Activated T-cell treated with anti-CD3 and anti-CD28 coated beads for 1 hour (primary cell): ENCODE data around the gene SYNPO.

Experiments used
- DNase-seq: peaks from one replicate; pipeline ENCODE4 v3.0.0-alpha.2; 2020; ENCODE audit warnings: low read depth

The SYNPO gene

DNA sequence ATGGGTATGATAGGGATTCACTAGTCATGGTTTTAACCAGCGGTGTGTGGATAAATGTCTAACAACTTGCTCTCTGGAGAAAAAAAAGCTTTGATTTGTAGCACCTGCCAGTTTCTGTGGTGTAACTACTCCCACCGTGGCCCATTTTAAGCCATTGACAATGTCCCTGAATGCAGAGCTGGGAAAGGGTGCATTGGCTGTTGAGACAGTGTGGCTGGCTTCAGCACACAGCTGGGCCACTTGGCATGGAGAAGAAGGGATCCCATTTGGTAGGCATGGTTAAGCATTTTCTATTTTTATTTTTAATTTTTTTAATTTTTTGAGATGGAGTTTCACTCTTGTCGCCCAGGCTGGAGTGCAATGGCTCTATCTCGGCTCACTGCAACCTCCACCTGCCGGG is 31.5 kb upstream of the SYNPO start:
- no peak for DNase-seq

DNA sequence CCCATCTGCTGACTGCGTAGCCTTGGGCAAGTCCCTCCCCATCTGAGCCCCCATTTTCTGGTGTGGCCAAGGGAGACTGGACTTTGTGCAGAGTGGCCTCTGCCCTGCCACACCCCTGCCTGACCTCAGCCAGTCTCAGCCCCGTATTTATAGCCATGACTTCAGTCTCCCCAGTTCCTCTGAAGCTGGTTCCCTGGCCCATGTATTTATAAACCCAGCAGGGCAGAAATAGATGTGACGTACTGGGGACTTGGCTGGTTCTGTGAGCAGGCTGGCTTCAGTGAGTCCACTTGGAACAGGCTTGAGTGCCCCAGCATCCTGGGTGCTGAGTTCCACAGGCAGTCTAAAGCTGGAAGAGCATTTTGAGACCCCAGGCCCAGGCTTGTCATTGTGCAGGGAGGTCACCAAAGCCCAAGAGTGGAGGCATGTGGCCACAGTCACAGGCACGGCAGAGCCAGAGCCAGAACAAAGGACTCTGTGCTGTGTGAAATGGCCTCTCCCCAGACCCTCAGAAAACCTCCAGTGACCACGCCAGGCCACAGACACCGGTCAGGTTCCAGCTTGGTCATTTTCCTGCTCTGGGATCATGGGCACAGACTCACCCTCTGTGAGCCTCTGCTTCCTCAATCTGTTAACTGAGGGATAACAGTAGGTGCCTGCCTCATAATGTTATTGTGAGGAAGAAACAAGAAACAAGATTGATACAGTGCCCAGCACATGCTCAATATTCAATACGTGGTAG is 30.4 kb upstream of the SYNPO start:
- no peak for DNase-seq

- no peak for DNase-seq
These were observed 29.4 kb upstream of the SYNPO start for GRCh38 chr5:150611026-150611425.

DNA sequence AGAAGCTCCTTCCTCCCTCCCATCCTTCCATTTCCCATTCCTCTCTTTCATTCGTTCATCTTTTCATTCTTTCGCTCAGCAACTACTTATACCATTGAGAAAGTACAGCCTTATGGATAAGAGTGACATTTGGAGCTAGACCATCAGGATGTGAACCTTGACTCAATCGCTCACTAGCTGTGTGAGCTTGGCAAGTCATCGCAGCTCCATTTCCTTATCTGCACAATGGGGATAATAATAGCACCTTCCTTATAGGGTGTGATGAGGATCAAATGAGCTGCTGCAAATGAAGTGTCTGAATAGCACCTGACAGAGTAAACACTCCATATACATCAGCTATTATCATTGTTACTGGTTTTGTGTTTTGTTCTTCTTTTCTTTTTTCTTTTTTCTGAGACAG is 28.1 kb upstream of the SYNPO start:
- DNase-seq = no peak

DNA sequence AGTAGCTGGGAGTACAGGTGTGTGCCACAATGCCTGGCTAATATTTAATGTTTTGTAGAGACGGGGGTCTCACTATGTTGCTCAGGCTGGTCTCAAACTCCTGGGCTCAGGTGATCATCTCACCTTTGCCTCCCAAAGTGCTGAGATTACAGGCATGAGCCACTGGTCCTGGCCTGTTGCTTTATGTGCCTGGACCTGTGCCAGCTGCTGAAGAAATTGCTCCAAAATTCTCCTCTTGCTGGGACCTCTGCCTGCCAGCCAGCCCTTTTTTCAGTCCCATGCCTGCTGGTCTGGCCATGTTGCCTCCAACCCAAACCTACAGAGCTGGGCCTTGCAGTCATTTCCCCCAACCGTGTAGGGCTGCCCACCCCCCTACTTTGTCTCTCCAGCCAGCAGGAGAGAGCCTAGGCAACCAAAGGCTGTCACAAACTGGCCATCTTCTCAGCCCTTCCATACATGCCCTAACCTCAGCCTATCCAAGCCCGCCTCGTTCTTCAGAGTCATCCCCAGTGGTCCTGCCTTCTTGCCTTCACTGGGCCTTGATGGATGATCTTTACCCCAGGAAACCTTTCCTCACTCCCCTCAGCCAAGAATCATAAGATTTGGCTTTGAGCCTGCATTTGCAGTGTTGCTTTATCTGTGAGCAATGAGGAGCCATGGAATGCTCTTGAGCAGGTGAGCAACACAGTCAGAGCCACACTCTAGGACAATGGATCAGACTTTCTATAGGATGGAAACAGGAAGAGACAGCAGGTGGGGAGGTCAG is 27.4 kb upstream of the SYNPO start:
- DNase-seq = no peak

GRCh38 chr5:150613991-150614660 is 26.3 kb upstream of the SYNPO start:
- DNase-seq = no peak

- DNase-seq = no peak
These were observed 25.8 kb upstream of the SYNPO start for GRCh38 chr5:150614661-150615060.

DNA sequence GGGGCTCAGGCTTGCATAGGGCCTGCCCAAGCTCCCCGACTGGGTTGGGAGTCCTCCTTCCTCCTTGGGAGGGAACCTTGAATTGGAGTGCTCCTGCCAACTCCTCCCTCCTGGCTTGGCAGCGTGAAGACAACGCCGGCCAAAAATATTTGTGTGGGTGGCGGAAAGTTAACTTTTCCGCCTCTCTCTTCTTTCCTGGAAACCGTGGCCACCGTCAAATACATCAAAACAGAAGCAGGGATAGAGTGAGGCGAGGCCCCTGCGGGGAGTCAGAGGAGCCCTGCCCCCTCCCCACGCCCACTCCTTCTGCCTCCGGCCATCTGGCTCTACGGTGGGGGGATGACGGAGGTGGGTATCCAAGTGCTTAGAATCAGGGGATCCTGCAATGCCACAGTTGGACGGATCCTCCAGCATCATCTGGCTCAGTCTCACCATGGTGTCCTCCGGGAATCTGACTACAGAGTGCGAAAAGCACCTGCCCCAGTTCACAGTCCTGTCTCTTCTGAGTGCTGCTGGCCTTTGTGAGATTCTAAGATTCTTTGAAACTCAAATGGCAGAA is 25.2 kb upstream of the SYNPO start:
- DNase-seq = no peak

GRCh38 chr5:150616024-150616470 is 24.4 kb upstream of the SYNPO start:
- no peak for DNase-seq

DNA sequence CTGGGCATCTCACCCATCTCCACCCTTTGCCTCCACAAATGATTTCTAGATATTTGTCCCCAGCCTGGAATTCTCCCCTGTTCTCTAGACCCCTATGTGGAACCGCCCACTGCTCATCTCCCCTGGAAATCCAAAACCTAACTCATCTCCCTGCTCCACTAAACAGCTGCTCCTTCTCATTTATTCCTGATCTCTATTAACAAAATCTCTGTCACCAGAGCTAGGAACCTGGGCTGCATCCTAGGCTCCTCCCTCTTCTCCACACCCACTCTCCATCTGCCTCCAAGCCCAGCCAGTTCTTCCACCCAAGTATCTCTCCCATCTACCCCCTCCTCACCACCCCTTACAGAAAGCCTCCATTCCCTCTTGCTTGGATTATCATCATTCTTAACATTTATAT is 24.0 kb upstream of the SYNPO start:
- DNase-seq = no peak

GRCh38 chr5:150618163-150618562 is 22.3 kb upstream of the SYNPO start:
- DNase-seq = no peak

GRCh38 chr5:150618588-150619281 is 21.7 kb upstream of the SYNPO start:
- no peak for DNase-seq

DNA sequence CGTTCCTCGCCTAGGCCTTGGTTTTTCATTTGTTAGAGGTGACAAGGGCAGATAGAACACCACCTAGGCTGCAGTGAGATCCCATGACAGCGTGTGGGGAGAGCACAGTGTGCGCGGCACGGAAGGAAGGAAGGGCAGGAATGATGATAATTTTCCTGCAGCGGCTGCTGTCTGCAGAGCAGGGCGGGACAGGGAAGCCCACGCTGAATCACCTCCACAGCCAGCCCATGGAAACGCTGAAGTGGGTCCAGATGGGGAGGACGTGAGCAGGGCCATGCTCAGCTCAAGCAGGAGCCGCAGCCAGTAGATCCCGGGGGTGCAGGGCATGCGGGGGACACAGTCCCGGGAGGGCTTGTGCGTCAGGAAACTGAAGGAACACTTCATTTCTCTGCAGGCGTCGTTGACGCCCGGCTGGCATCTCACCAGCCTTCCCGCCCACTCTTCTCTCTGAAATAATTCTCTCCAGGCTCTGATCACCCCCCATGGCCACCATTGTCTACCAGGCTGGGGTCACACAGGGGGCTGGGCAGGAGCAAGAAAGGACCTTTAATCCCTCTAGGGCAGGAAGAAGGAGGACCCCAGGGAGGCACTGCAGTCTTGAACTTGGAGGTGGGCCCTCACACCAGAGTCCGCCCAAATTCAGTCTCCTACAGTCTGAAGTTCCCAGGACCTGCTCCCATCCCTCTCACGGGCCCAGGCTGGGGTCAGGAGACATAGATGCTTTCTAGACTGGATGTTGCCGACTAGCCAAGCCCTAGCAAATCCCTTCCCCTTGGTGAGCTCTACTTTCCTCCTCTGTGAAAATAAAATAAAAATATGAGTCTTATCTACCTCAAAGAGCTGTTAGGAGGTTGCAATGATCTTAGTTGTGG is 20.9 kb upstream of the SYNPO start:
- no peak for DNase-seq

DNA sequence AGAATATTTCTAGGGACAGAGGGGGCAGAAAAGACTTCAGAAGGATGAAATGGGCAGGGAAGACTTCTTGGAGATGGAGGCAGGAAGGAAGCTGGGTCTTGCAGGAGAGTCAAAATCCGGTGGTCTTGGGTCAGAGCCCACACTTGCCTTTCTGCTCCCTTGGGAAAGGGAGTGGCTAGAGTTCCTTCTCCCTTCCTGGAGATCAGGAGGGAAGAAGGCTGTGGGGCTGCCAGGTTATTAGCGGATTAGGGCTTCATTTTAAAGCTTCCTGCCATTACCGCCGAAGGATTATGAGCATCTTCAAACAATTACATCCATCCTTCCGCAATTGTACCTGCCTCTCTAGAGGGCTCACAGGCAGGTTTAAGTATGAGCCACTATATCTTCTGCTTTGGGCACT is 19.2 kb upstream of the SYNPO start:
- no peak for DNase-seq

DNA sequence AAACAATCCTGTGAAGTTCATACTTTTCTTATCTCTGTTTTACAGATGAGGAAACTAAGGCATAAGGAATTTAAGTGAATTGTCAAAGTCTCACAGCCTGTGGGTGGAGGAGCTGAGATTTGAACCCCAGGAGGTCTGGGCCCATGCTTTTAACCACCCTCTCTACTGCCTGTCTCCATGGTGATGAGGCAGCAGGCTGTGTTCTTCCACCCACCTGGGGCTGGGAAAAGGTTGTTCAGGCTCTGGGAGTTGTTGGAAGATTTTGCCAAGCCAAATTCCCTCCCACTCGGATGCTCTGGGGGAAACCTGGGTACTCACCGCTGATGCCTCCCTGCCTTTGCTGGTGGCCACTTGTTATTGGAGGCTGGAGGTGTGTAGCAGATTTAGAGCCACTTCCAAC is 18.3 kb upstream of the SYNPO start:
- no peak for DNase-seq

- DNase-seq = no peak
These were observed 17.1 kb upstream of the SYNPO start for GRCh38 chr5:150623152-150623877.

GRCh38 chr5:150623878-150624216 is 16.6 kb upstream of the SYNPO start:
- no peak for DNase-seq

GRCh38 chr5:150624334-150625163 is 15.9 kb upstream of the SYNPO start:
- no peak for DNase-seq

GRCh38 chr5:150625164-150625535 is 15.3 kb upstream of the SYNPO start:
- DNase-seq = no peak
